ENCODE results near the gene DNAJC3. TPM values are rescaled to one million over a fixed set of nuclear protein-coding genes. Genes with fewer than 3 reads are reported as not detected.
"Not testable (repeated sequence)": the region's sequence is repeated elsewhere in the genome, so short reads cannot be mapped to it uniquely, and the experiment has no call there.

The DNAJC3 gene
- total RNA-seq, 4 donors from 2014 or later: 22.2 to 37.7 (median 28.8) TPM

DNA sequence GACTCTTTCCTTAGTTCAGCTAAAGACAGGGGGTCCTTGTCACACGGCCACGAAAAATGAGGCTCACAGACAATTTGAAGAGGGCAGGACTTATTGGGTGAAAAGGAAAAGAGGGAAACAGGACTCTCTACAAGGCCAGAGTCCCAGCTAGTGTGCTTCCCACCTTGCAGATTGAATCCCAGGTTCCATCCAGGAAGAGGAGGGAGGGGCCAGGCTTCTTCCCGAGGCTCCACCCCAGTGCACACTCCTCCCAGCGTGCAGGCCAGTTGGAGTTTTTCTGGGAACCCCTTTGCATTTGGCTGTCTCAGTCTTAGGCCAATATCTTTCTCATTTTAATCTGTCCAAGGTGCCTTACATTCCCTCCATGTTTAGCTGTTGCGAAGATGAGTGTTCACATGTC lies 106.8 kb downstream of the DNAJC3 start:
- H3K4me3 ChIP-seq (ENCODE audit: low read depth, poor library complexity, severe bottlenecking): no peak overlapping the region
- TF ChIP-seq POLR2A (IDR thresholded peaks at IDR 0.05): no peak
- TF ChIP-seq, protein P1, sequence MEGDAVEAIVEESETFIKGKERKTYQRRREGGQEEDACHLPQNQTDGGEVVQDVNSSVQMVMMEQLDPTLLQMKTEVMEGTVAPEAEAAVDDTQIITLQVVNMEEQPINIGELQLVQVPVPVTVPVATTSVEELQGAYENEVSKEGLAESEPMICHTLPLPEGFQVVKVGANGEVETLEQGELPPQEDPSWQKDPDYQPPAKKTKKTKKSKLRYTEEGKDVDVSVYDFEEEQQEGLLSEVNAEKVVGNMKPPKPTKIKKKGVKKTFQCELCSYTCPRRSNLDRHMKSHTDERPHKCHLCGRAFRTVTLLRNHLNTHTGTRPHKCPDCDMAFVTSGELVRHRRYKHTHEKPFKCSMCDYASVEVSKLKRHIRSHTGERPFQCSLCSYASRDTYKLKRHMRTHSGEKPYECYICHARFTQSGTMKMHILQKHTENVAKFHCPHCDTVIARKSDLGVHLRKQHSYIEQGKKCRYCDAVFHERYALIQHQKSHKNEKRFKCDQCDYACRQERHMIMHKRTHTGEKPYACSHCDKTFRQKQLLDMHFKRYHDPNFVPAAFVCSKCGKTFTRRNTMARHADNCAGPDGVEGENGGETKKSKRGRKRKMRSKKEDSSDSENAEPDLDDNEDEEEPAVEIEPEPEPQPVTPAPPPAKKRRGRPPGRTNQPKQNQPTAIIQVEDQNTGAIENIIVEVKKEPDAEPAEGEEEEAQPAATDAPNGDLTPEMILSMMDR (IDR thresholded peaks at IDR 0.05): no peak
- 81 to 83% methylated on average over 5 of the region's 5 CpGs for WGBS, 2 donors
- no peak for DNase-seq (ENCODE audit: low spot score in 2 of 2)
- intact Hi-C loops (cut with DNase I; ENCODE audit: low total_unique reads): no loop called here

DNA sequence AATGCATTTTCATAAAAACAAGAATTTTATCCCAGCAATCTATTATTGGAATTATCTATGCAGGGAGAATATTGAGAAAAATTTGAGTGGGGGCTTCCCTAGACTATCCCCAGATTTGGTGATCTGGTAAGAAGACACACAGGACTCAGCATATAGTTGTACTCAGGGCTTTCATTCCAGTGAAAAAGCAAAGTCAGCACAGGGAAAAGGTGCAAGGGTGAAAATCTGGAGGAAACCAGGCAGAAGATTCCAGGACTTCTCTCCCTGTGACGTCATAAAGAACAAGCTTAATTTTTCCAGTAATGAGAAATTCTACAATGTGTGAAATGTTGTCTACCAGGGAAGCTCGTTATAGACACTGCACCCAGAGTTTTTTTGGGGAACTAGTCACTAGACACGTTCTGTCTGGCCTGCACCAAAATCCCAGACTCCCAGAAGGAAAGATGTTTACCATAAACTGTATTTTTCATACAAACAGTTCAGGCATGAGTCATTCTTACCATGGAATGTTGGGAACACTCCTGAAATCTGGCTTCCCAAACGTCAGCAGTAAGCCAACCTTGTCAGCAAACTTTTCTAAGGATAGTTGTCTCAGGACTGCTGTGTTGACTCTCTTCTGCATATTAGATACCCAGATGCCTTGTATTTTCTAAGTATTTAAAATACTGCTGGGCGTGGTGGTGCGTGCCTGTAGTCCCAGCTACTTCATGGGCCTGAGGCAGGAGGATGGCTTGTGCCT lies 107.4 kb downstream of the DNAJC3 start:
- WGBS, 2 donors: 61 to 65% methylated on average over 6 of the region's 6 CpGs
- DNase-seq (ENCODE audit: low spot score in 2 of 2): no peak
- TF ChIP-seq, protein P1 (IDR thresholded peaks at IDR 0.05): no peak
- TF ChIP-seq POLR2A (IDR thresholded peaks at IDR 0.05): no peak
- intact Hi-C loops (cut with DNase I; ENCODE audit: low total_unique reads): no loop called here
- no peak overlapping the region for H3K4me3 ChIP-seq (ENCODE audit: low read depth, poor library complexity, severe bottlenecking)

DNA sequence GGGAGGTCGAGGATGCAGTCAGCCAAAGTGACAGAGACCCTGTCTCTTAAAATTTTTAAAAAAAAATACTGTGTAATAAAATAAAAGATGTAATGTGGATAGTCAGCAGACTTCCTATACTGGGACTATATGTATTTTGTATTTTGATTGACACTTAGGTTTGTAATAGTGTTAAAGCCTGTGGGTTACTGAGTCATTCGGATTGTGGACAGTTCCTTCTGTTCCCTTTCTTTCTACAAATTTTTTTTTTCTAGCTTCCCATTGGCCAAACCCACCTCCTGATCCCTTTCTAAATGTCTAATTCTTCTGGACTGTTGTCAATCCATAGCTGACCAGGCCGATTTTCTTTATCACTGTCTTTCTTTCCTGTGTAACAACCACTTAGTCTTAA lies 108.0 kb downstream of the DNAJC3 start:
- H3K4me3 ChIP-seq (ENCODE audit: low read depth, poor library complexity, severe bottlenecking): no peak overlapping the region
- 83 to 87% methylated on average over 3 of the region's 3 CpGs for WGBS, 2 donors
- intact Hi-C loops (cut with DNase I; ENCODE audit: low total_unique reads): no loop called here
- DNase-seq (ENCODE audit: low spot score in 2 of 2): no peak
- TF ChIP-seq POLR2A (IDR thresholded peaks at IDR 0.05): no peak
- TF ChIP-seq, protein P1 (IDR thresholded peaks at IDR 0.05): no peak

DNA sequence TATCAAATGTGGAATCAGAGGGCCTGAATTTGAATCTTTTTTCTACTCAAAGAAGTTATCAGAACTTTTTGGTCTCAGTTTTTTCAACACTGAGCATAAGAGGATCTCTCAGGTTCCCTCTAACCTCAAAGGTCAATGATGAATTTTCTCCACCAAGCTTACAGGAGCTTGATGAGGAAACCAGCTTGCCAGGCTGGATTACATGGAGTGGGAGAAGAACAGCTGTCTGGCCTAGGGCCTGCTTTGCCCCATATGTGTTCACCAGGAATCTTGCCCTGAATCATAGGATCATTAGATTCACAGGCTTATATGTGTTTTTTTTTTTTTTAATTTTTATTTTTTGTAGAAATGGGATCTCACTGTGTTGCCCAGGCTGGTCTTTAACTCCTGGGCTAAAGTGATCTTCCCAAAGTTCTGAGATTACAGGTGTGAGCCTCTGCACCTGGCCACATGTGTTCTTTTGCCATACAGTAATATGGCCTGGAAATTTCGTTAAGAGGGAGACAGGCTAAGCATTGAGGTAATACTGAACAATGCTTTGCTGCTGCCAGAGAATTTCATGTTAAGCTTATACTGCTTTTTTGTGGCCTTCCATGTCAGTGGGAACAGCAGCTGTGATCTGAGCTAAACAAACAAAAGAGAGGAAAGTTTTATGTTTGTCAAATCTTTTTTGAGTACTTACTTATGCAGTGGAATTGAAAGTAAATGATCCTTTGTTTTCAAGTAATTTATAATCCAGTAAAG lies 110.6 kb downstream of the DNAJC3 start:
- TF ChIP-seq POLR2A (IDR thresholded peaks at IDR 0.05): no peak
- TF ChIP-seq, protein P1 (IDR thresholded peaks at IDR 0.05): no peak
- no peak overlapping the region for H3K4me3 ChIP-seq (ENCODE audit: low read depth, poor library complexity, severe bottlenecking)
- intact Hi-C loops (cut with DNase I; ENCODE audit: low total_unique reads): no loop called here
- 82 to 85% methylated on average over 1 of the region's 1 CpG for WGBS, 2 donors
- no peak for DNase-seq (ENCODE audit: low spot score in 2 of 2)

DNA sequence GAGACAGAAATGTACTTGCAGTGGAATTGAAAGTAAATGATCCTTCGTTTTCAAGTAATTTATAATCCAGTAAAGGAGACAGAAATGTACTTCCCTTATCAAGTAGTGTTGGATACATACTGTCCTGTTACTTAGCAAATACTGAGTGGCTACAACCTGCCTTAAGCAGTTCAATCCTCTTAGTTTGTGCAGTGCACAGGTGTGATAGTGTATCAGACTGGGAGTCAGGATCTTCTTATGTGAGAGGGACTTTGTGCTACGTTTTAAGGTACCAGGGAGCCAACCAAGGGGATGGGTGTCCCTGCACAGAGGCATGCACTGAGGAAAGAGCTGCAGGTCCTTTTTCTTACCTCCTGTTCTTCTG lies 111.1 kb downstream of the DNAJC3 start:
- 77 to 81% methylated on average over 2 of the region's 2 CpGs for WGBS, 2 donors
- no peak for DNase-seq (ENCODE audit: low spot score in 2 of 2)
- TF ChIP-seq POLR2A (IDR thresholded peaks at IDR 0.05): no peak
- TF ChIP-seq, protein P1 (IDR thresholded peaks at IDR 0.05): no peak
- intact Hi-C loops (cut with DNase I; ENCODE audit: low total_unique reads): no loop called here
- no peak overlapping the region for H3K4me3 ChIP-seq (ENCODE audit: low read depth, poor library complexity, severe bottlenecking)

DNA sequence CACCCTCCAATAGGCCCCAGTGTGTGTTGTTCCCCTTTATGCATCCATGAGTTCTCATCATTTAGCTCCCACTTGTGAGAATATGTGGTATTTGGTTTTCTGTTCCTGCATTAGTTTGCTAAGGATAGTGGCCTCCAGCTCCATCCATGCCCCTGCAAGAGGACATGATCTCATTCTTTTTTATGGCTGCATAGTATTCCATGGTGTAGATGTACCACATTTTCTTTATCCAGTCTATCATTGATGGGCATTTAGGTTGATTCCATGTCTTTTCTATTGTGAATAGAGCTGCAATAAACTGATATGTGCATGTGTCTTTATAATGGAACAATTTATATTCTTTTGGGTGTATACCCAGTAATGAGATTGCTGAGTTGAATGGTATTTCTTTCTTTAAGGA lies 112.4 kb downstream of the DNAJC3 start:
- H3K4me3 ChIP-seq (ENCODE audit: low read depth, poor library complexity, severe bottlenecking); DNase-seq (ENCODE audit: low spot score in 2 of 2); intact Hi-C loops (cut with DNase I; ENCODE audit: low total_unique reads): not testable (repeated sequence)

Data from lower leg skin (tissue), 4 donors.